Heart left ventricle (tissue), 16 donors: ENCODE results near the gene COL20A1. TPM values are rescaled to one million over a fixed set of nuclear protein-coding genes. Genes with fewer than 3 reads are reported as not detected.
A peak's percentile ranks its signal among the peaks of the same experiment; 100 is the strongest.
"Not testable (repeated sequence)": the region's sequence is repeated elsewhere in the genome, so short reads cannot be mapped to it uniquely, and the experiment has no call there.

Experiments used
- ATAC-seq, 4 donors: fragments of 200-7000 bp; cut with Tn5 transposase; one replicate each; pipeline ENCODE4 v1.9.1; 2020 to 2022; ENCODE audit warnings: moderate library complexity in 4 of 4, mild to moderate bottlenecking in 3 of 4, moderate number of reproducible peaks in 1 of 4
- DNase-seq, 5 donors: peaks; one replicate each; pipeline ENCODE4 v3.0.0-alpha.2; 2020
- H3K27ac ChIP-seq, 12 donors: fragments of 200-600 bp; sonication (generic) in 4 of 12; one replicate each; pipeline versions ENCODE4 v1.5.0 to v1.8.0; 2016 to 2022; ENCODE audit warnings: mild to moderate bottlenecking in 2 of 12
- H3K27me3 ChIP-seq, 9 donors: fragments of 200-600 bp; sonication (generic) in 2 of 9; one replicate each; pipeline versions ENCODE4 v1.5.1 to v1.8.0; 2016 to 2022; ENCODE audit warnings: mild to moderate bottlenecking in 3 of 9
- H3K36me3 ChIP-seq, 9 donors: fragments of 200-600 bp; sonication (generic) in 2 of 9; one replicate each; pipeline versions ENCODE4 v1.5.0 to v1.8.0; 2018 to 2022; ENCODE audit warnings: mild to moderate bottlenecking in 2 of 9
- H3K4me1 ChIP-seq, 12 donors: fragments of 200-600 bp; sonication (generic) in 4 of 12; one replicate each; pipeline versions ENCODE4 v1.5.0 to v1.8.0; 2016 to 2022; ENCODE audit warnings: mild to moderate bottlenecking in 3 of 12
- H3K4me3 ChIP-seq, 12 donors: fragments of 200-600 bp; sonication (generic) in 4 of 12; one replicate each; pipeline versions ENCODE4 v1.5.0 to v1.8.0; 2017 to 2022; ENCODE audit warnings: mild to moderate bottlenecking in 9 of 12, moderate library complexity in 4 of 12
- H3K9me3 ChIP-seq, 12 donors: fragments of 200-600 bp; sonication (generic) in 4 of 12; one replicate each; pipeline versions ENCODE4 v1.5.0 to v1.8.0; 2016 to 2022; ENCODE audit warnings: mild to moderate bottlenecking in 1 of 12
- POLR2A ChIP-seq, 2 donors: fragments of 450-650 bp; IDR thresholded peaks; one replicate each; pipeline ENCODE4 v1.6.1; 2017; ENCODE audit warnings: antibody characterized with exemption in 2 of 2, mild to moderate bottlenecking in 2 of 2, moderate library complexity in 2 of 2
- WGBS, 4 donors: extraction: QIAGEN DNeasy Blood & Tissue Kit in 2 of 4; methylation state at CpG; one replicate each; pipeline versions ENCODE4 v1.1.5 to v1.1.7; 2013 to 2018; 5-methylcytosine and 5-hydroxymethylcytosine counted together
- intact Hi-C, 10 donors: fragments of 100-400 bp; cut with DNase I; formaldehyde crosslinking; loops; one replicate each; pipeline versions ENCODE4 v1.11.1 to v1.14.2; 2022
- polyA plus RNA-seq, 2 donors: library from polyadenylated mRNA; stranded (reverse); fragments of 200-250 nt; gene quantifications; one replicate each; pipeline ENCODE4 v1.2.3, GENCODE V29; 2013
- total RNA-seq, 9 donors: library from RNA; depleted of rRNA in 2 of 9; stranded (reverse); fragments of >200 nt in 2 of 9; fragmentation: NEBNext Ultra II Directional in 3 of 9; extraction: Animal tissue kit (Norgen Biotek cat#: 25700) in 3 of 9; gene quantifications; one replicate each; pipeline versions ENCODE4 v1.1.0 to v1.2.4, GENCODE V29; 2016 to 2023
- TF ChIP-seq, protein P1 (sequence below), 12 donors: fragments of 200-600 bp; sonication (generic) in 4 of 12; IDR thresholded peaks; one replicate each; pipeline versions ENCODE4 v1.5.0 to v1.8.0; 2018 to 2022; ENCODE audit warnings: antibody characterized with exemption in 12 of 12, mild to moderate bottlenecking in 5 of 12
- donor health status: ischemic (EF 13 %, LVEDD 7.1; RV severe dilation, severe dysfunction).
- donor health status: healthy with polysubstance abuse.
- donor health status: DM: no; HTN: yes; CAD: no.
- donor health status: DM: no; HTN: no; CAD: no.
- donor health status: ischemic (EF 25% LVEDD 6.9; RV normal size, moderate dysfunction).
- donor health status: ischemic (EF 25% LVEDD 5.7; RV mildly dilated, moderate dysfunction).
- donor health status: healthy.
- donor health status: DM: yes; HTN: yes; CAD: no.
- donor health status: ischemic (EF 35%, LVEDD 5.7; RV mildly dilated, moderate dysfunction).
- donor health status: nonischemic (EF 11% LVEDD 7.7; RV severe dilation, severe dysfunction).
- donor health status: DM: yes; HTN: yes; CAD: no.
- donor health status: PGD.
- donor health status: ischemic (EF 29% LVEDD 5.4; RV normal size, mild dysfunction).
- donor health status: nonischemic (EF 23%, LVEDD 6.1; RV moderate dilation, normal function).

Gene COL20A1
- total and polyA plus RNA-seq, 11 donors, result not detected

DNA sequence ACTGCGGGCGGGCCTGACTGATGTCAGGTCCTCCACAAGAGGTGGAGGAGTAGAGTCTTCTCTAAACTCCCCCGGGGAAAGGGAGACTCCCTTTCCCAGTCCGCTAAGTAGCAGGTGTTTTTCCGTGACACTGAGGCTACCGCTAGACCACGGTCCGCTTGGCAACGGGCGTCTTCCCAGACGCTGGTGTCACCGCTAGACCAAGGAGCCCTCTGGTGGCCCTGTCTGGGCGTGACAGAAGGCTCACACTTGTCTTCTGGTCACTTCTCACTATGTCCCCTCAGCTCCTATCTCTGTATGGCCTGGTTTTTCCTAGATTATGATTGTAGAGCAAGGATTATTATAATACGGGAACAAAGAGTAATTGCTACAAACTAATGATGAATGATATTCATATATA, 41.6 kb upstream of the COL20A1 start:
- WGBS, 4 donors, result 30 to 41% (median 35%) methylated on average over 12 to 14 of the region's 14 CpGs
- intact Hi-C loops, result loop anchor here in 1 of 10 donors (5.0 kb wide), 1 partner anchor 194 kb away; no protein-coding TSS in a partner anchor
- H3K36me3 ChIP-seq, H3K4me3 ChIP-seq, H3K27ac ChIP-seq, DNase-seq, ATAC-seq, H3K9me3 ChIP-seq: not testable (repeated sequence)
- TF ChIP-seq, protein P1, sequence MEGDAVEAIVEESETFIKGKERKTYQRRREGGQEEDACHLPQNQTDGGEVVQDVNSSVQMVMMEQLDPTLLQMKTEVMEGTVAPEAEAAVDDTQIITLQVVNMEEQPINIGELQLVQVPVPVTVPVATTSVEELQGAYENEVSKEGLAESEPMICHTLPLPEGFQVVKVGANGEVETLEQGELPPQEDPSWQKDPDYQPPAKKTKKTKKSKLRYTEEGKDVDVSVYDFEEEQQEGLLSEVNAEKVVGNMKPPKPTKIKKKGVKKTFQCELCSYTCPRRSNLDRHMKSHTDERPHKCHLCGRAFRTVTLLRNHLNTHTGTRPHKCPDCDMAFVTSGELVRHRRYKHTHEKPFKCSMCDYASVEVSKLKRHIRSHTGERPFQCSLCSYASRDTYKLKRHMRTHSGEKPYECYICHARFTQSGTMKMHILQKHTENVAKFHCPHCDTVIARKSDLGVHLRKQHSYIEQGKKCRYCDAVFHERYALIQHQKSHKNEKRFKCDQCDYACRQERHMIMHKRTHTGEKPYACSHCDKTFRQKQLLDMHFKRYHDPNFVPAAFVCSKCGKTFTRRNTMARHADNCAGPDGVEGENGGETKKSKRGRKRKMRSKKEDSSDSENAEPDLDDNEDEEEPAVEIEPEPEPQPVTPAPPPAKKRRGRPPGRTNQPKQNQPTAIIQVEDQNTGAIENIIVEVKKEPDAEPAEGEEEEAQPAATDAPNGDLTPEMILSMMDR (IDR thresholded peaks at IDR 0.05), result peak in 2 of 12 donors; percentile 7 to 15
- Histone ChIP-seq H3K4me1 (peaks cover 0 to 21% (median 4%) of the 10 kb centered on the region in 12 donors), H3K27me3 (peaks cover 37 to 93% (median 70%) of the 10 kb centered on the region in 9 donors)

DNA sequence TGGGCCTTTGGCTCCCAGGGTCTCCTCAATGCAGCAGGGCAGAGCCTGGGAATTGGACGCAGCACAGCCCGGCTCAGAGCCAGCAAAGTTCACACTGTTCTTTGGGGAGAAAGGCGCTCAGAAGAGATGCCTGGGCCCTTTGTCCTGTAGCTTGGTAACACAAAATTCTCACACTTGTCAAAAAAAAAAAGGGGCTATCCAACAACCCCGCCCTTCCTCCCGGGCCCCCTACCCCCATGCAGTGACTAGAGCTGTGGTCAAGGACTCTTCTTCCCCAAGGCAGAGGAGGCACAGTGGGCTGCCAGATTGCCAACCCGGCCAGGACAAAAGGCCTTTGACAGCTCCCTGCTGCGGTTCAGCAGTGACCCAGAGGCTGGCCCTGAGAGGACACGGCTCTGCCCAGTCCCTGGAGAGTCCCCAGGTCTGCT, 40.7 kb upstream of the COL20A1 start:
- Histone ChIP-seq H3K36me3 (no peaks in the 10 kb centered on the region), H3K27ac (no peak overlapping the region), H3K27me3 (peaks cover 34 to 88% (median 68%) of the 10 kb centered on the region in 9 donors), H3K9me3 (no peaks in the 10 kb centered on the region), H3K4me1 (peaks cover 0 to 21% (median 4%) of the 10 kb centered on the region in 12 donors), H3K4me3 (no peak overlapping the region)
- TF ChIP-seq, protein P1 (IDR thresholded peaks at IDR 0.05), result no peak
- no peak for TF ChIP-seq POLR2A (IDR thresholded peaks at IDR 0.05)
- 60 to 68% (median 63%) methylated on average over 5 to 8 of the region's 8 CpGs for WGBS, 4 donors
- no peak for DNase-seq
- intact Hi-C loops, result loop anchor here in 1 of 10 donors (5.0 kb wide), 1 partner anchor 195 kb away; no protein-coding TSS in a partner anchor
- ATAC-seq, result no peak

DNA sequence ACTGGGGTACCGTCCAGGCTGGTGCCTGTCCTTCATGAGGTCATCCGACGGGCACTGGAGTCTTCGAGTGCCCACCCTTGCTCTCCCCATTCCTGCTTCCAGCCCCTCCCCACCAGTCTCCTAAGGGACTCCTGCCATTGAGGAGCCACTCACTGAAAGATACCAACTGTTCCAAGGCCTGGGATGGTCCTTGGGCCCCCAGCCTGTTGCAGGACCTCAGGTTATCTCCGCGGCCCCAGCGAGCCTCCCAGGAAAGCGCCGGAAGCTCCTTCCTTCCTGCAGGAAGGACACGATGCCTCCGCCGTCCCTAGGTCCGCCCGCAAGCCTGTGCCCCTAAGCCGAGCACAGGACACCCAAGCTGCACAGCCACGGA, 39.9 kb upstream of the COL20A1 start:
- Histone ChIP-seq H3K9me3 (no peaks in the 10 kb centered on the region), H3K4me3 (peak overlapping the region in 9 of 12 donors; percentile 19 to 48 (median 43)), H3K36me3 (no peaks in the 10 kb centered on the region), H3K4me1 (peaks cover 0 to 21% (median 4%) of the 10 kb centered on the region in 12 donors), H3K27me3 (peaks cover 34 to 81% (median 60%) of the 10 kb centered on the region in 9 donors), H3K27ac (no peak overlapping the region)
- TF ChIP-seq, protein P1 (IDR thresholded peaks at IDR 0.05), result no peak
- no peak for TF ChIP-seq POLR2A (IDR thresholded peaks at IDR 0.05)
- ATAC-seq, result no peak
- intact Hi-C loops, result loop anchor here in 1 of 10 donors (5.0 kb wide), 1 partner anchor 196 kb away; no protein-coding TSS in a partner anchor
- no peak for DNase-seq
- 6 to 35% (median 10%) methylated on average over 4 to 16 of the region's 16 CpGs for WGBS, 4 donors

DNA sequence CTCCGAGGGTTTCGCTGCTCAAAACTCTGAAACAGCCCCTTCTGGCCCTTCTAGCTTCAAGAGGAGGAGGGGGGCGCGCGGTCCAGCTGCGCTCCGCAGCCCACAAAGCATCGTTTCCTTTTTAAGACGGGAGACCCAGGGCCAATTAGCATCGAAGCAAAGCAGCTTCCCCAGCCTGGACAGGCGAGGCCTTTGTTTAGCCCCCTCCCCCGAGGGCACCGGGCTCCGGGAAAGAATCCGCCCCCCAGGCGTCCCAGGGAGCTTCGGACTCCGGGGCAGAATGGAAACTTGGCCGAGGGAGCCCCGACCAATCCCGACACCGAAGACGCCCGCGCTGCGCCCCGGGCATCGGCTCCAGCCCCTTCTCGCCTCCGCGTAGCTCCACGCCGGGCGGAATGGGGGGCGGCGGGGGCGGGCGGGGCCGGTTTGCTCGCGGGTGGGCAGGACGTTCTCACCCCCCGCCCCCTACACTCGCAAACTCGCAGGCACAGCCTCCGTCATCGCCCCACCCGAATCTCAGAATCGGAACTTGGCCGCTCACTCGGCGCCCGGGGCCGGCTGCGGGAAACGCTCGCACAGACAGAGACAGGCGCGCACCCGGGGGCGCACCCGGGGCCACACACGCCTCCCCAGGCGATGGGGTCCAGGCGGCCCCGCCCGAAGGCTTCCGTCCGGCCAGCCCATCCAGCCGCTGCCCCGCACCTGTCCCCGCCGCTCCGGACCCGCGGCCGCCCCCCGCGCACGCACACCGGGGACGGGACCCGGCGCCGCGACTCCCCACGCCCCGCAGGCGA, 39.4 kb upstream of the COL20A1 start:
- Histone ChIP-seq H3K4me1 (peaks cover 0 to 21% (median 4%) of the 10 kb centered on the region in 12 donors), H3K36me3 (no peaks in the 10 kb centered on the region), H3K9me3 (no peaks in the 10 kb centered on the region), H3K27me3 (peaks cover 32 to 78% (median 59%) of the 10 kb centered on the region in 9 donors), H3K27ac (no peak overlapping the region), H3K4me3 (peak overlapping the region; percentile 7 to 48 (median 34))
- TF ChIP-seq, protein P1 (IDR thresholded peaks at IDR 0.05), result no peak
- no peak for TF ChIP-seq POLR2A (IDR thresholded peaks at IDR 0.05)
- 0 to 2% (median 1%) methylated on average over 8 to 89 of the region's 89 CpGs for WGBS, 4 donors
- intact Hi-C loops, result loop anchor here in 1 of 10 donors (5.0 kb wide), 1 partner anchor 196 kb away; no protein-coding TSS in a partner anchor
- peak in 1 of 4 donors; percentile 29 for ATAC-seq
- peak in 1 of 5 donors; percentile 58 for DNase-seq
